ENCODE measurements around the gene CTIF.

CTIF gene

DNA sequence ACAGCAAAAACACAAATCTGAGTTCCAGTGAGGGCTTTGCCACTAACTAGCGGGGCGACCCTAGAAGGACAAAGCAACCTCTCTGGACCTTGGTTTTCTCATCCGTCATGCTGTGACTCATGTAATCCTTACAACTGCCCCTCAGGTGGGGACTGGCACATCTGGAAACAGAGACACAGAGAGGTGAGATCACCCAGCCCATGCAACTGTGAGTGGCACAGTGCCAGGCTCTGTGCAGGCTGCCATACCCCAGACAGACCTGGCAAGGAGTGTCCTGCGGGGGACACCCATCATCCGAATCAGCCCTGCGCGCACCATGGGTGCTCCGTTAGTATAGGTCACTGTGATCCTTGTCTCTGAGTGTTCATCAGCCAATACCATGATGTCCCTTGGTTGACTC lies 213.6 kb downstream of the CTIF start:
- no peak for DNase-seq (ENCODE audit: low read depth in 2 of 2)

- no peak for DNase-seq (ENCODE audit: low read depth in 2 of 2)
Observed at GRCh38 chr18:48752928-48753327, 214.1 kb downstream of the CTIF start.

GRCh38 chr18:48753691-48754090 lies 214.9 kb downstream of the CTIF start:
- DNase-seq (ENCODE audit: low read depth in 2 of 2): no peak

- no peak for DNase-seq (ENCODE audit: low read depth in 2 of 2)
Observed at GRCh38 chr18:48754559-48754958, 215.7 kb downstream of the CTIF start.

- no peak for DNase-seq (ENCODE audit: low read depth in 2 of 2)
Observed at GRCh38 chr18:48754993-48755473, 216.2 kb downstream of the CTIF start.

DNA sequence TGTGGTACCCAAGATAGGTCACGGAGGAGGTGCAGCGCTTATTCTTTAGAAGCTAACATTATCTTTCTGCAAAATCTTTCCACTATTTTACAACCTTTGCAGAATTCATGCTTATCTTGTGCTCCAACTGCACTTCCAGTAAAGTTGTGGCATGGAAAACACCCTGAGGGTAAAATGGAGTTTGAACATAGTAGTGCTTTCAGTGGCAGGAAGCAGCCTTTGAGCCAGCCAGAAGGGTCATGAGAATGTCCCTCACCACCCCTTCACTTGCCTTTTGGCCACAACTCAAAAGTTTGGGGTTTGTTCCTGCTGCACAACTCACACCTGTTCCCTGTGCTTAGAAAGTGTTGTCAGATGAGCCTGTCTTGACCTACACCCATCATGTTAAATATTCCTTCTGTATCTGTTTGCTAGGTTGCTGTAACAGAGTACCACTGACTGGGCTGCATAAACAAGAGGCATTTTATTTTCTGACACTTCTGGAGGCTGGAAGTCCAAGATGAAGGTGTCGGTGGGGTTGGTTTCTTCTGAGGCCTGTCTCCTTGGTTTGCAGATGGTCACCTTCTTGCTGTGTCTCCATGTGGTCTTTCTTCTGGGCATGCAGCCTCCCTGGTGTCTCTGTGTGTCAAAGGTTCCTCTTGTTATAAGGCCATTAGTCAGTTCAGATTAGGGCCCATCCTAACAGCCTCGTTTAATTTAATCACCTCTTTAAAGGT lies 217.8 kb downstream of the CTIF start:
- DNase-seq (ENCODE audit: low read depth in 2 of 2): no peak

- DNase-seq (ENCODE audit: low read depth in 2 of 2): no peak
Observed at GRCh38 chr18:48757367-48757766, 218.5 kb downstream of the CTIF start.

DNA sequence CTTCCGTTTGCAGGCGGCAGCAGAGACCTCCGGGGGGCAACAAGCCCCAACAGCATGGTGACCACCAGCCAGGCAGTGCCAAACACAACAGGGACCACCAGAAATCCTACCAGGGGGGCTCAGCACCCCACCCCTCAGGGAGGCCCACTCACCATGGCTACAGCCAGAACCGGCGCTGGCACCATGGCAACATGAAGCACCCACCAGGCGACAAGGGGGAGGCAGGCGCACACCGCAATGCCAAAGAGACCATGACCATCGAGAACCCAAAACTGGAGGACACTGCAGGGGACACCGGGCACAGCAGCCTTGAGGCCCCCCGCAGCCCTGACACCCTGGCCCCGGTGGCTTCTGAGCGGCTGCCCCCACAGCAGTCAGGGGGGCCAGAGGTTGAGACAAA lies 219.1 kb downstream of the CTIF start:
- DNase-seq (ENCODE audit: low read depth in 2 of 2): no peak

- no peak for DNase-seq (ENCODE audit: low read depth in 2 of 2)
Observed at GRCh38 chr18:48761582-48761981, 222.8 kb downstream of the CTIF start.

- DNase-seq (ENCODE audit: low read depth in 2 of 2): no peak
Observed at GRCh38 chr18:48762022-48762421, 223.2 kb downstream of the CTIF start.

DNA sequence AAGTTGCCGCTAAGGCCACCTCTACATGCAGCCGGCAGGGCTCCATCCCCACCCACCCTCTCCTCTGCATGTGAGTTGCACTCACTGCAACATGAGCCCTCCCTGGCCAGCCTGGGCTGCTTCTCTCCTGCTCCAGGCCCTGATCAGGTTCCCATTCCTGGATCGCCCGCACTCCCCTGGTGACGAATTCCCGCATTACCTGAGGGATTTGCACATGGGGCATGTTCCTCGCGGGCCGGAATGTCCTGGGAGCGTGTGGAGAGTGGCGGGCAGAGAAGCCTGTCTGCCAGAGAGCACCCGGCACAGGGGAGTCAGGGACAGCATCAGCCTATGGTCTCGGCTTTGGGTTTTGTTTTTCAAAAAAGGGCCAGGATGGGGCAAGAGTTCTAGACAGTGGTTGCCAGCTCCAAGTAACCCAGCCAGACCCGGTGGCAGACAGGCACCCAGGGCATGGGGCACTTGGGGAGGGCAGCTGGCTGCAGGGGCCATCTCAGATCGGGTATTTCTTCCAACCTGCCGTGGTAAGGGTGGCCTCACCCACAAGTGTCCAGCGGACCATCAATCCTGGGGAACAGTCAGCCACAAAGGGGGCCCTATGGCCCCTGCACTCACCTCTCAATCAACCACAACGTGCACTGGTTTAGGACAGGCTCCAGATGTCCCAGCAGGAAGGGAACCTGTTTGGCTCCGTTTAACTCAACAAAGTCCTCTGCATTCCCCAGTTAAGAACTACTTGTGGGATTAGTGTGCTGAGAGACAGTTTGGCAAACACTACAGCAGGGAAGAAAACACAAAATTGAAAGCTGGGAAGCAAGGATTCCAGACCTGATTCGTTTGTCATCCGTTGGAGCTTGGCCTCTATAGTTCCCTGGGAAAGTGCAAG lies 224.2 kb downstream of the CTIF start:
- DNase-seq (ENCODE audit: low read depth in 2 of 2): no peak

DNA sequence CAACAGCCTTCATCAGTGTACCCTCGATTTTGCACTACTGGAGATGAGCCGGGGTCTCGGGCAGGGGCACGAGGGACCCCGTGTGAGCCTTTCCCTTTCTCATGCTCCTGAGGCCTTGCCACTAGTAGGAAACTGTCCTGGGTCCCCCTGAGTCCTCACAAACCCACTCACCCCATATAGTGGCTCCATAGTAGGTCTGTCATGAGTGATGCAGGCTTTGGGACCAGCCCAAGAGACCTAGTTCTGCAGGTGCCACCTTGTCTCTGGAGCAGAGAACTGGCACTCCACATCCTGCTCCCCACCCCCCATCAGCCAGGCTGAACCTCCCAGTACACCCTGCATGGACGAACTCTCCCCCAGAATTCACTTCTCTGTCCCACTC lies 224.9 kb downstream of the CTIF start:
- DNase-seq (ENCODE audit: low read depth in 2 of 2): no peak

DNA sequence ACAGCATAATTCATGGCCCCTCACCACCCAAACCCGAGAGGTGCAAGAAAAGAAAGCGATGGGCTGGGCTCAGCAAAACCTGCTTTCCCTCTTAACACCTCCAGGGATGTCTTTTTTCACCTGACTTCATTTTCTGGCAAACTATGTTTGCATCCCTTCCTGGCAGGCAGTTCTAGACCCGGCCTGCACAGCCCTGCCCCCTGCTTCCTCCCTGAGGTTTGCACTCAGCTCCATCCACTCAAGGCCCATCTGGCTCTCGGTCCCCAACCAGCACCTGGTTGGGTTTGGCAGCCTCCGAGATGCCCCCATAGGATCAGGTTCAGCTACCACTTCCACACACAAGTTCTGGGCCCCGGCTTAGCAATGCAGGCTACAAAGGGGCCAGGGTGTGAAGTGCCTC lies 226.2 kb downstream of the CTIF start:
- DNase-seq (ENCODE audit: low read depth in 2 of 2): no peak

DNA sequence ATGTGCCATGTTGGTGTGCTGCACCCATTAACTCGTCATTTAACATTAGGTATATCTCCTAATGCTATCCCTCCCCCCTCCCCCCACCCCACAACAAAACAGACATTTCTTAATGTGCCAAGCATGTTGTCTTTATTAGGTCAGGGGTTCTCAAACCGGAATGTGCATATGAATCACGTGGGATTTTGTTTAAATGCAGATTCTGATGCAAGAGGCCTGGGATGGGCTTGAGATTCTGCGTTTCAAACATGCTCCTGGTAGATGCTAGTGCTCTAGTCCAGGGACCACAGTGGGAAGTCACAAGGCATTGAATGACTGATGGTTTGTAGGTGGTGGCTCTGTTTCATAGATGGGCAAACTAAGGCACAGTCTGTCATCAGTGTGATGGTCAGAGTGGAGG lies 227.2 kb downstream of the CTIF start:
- no peak for DNase-seq (ENCODE audit: low read depth in 2 of 2)

- no peak for DNase-seq (ENCODE audit: low read depth in 2 of 2)
Observed at GRCh38 chr18:48766487-48766886, 227.7 kb downstream of the CTIF start.

- no peak for DNase-seq (ENCODE audit: low read depth in 2 of 2)
Observed at GRCh38 chr18:48767090-48767690, 228.4 kb downstream of the CTIF start.

DNA sequence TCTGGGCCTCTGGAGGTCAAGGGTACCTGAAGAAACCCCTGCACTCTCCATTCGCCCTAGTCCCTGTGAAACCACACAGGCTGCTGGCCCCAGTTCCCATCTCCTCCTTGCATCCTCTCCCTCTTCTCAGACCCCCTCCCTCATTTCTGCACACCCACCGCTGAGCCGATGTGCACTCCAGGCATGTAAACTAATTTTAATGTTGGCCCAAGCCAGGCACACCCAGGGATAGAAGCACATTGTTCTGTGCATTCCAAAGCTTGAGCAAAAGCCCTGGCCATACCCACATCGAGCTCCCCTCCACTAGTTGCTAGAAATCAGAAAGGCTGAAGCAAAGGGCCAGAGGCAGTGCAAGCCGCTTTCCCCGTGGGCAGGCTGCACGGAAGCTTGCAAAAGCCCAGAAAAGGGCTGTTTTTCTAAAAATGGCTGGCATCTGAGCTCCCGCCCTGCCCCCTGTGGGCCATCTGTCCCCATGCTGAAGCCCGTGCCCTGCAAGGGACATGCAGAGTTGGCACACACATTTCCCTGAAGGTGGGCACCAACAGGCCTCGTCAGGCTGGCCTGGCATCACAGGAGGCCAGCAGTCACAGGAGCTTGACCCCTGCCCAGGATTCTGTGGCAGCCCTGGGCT lies 230.3 kb downstream of the CTIF start:
- no peak for DNase-seq (ENCODE audit: low read depth in 2 of 2)

GRCh38 chr18:48770243-48770642 lies 231.4 kb downstream of the CTIF start:
- no peak for DNase-seq (ENCODE audit: low read depth in 2 of 2)

DNA sequence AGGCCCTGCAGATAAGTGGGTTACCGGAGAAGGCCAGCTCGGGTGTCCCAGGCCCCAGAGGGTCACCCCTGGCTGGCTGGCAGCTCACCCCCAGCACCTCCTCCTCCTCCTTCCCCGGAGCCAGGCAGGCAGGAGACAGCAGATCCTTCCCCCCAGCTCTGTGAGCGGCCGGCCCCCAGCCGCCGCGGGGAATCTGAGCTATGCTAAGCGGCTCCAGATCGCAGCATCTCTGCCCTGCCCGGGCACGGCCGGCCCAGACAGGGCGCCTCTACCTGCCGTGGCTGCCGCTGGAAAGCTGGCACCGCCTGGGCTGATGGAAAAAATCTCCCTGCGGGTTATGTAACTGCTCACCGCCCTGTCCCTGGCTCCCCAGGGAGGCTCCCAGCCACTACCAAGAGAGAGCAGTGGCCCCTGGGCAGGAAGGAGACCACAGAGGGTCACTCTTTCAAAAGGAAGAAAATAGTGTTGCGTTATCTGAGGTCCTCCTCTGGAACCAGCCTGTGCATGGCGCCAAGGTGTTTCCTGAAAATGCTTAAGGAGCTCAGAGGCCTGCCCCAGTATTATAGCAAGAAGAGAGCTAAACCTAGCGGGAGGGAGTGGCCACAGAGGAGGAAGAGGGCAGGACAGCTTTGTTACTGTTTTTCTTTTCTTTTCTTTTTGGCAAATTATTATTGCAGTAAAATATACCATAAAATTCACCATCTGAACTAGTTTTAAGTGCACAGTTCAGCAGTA lies 233.0 kb downstream of the CTIF start:
- no peak for DNase-seq (ENCODE audit: low read depth in 2 of 2)

- DNase-seq (ENCODE audit: low read depth in 2 of 2): no peak
Observed at GRCh38 chr18:48772457-48772856, 233.6 kb downstream of the CTIF start.

DNA sequence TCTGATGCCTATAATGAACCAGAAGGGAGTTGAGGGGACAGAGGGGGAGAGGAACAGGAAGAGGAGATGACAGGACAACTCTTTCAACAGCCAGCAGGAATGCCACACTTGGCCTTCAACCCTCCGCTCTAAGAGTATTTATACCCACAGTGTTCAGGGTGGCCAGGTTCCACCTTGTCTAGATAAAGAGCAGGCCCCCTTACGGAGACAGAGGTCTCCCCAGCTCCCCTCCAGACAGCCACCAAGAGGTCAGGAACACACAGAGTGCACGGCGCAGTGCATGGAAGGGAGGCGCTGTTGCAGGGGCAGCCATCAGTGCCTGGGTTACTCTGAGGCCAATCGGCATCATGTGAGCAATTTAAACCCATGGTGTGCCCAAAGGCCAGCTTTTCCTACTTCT lies 235.0 kb downstream of the CTIF start:
- no peak for DNase-seq (ENCODE audit: low read depth in 2 of 2)

DNA sequence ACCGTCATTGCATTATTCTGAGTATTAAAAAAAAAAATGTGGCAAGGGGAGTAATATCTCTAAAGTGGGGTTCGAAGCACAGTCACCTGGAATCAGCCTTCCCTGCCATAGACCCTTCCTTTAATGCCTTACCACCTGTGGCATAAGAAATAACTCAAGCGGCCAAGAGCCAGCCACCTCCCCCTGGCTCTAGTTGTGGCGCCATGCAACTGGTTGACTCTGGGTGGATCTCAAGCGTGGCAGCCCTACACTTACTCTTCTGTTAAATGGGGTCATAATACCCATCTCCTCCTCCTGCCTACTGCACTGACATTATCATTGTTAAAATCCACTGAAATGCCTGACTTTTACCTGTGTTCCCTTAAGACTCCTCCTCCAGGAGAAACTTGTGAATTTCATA lies 236.1 kb downstream of the CTIF start:
- no peak for DNase-seq (ENCODE audit: low read depth in 2 of 2)
